H9 (cell line): ENCODE measurements around the gene SHTN1. TPM values are rescaled to one million over a fixed set of nuclear protein-coding genes. Genes with fewer than 3 reads are reported as not detected.

Source experiments
- DNase-seq: peaks from one replicate; pipeline ENCODE4 v3.0.0-alpha.2; 2017
- H2AFZ ChIP-seq: one replicate; pipeline ENCODE4 v1.6.1; 2013; ENCODE audit warnings: mild to moderate bottlenecking, low read length, control low read depth, moderate library complexity
- H2AK5ac ChIP-seq: 2 replicates; pipeline ENCODE4 v1.6.1; 2013; ENCODE audit warnings: low read length, control low read depth, mixed read lengths; ENCODE audit not compliant: insufficient read length
- H2BK120ac ChIP-seq: one replicate; pipeline ENCODE4 v1.6.1; 2013; ENCODE audit warnings: low read depth, mild to moderate bottlenecking, low read length, control low read depth, inconsistent platforms; ENCODE audit not compliant: poor library complexity, severe bottlenecking
- H2BK12ac ChIP-seq: 2 replicates; pipeline ENCODE4 v1.6.1; 2013; ENCODE audit warnings: low read length, control low read depth, mixed read lengths, low read depth; ENCODE audit not compliant: insufficient read length
- H2BK15ac ChIP-seq: 2 replicates; pipeline ENCODE4 v1.6.1; 2013; ENCODE audit warnings: low read depth, low read length, control low read depth
- H2BK20ac ChIP-seq: one replicate; pipeline ENCODE4 v1.6.1; 2013; ENCODE audit warnings: low read depth, mild to moderate bottlenecking, low read length, control low read depth, inconsistent platforms; ENCODE audit not compliant: poor library complexity, severe bottlenecking
- H2BK5ac ChIP-seq: 2 replicates; pipeline ENCODE4 v1.6.1; 2013; ENCODE audit warnings: low read length, control low read depth, mixed read lengths; ENCODE audit not compliant: insufficient read length
- H3K14ac ChIP-seq: 2 replicates; pipeline ENCODE4 v1.6.1; 2013; ENCODE audit warnings: low read length, control low read depth; ENCODE audit not compliant: insufficient read depth
- H3K18ac ChIP-seq: 2 replicates; pipeline ENCODE4 v1.6.1; 2013; ENCODE audit warnings: low read depth, mild to moderate bottlenecking, mixed read lengths, low read length, control low read depth; ENCODE audit not compliant: insufficient read length
- H3K23ac ChIP-seq: 2 replicates; pipeline ENCODE4 v1.6.1; 2013; ENCODE audit warnings: low read length, control low read depth, mixed read lengths, low read depth; ENCODE audit not compliant: insufficient read length
- H3K23me2 ChIP-seq: 2 replicates; pipeline ENCODE4 v1.6.1; 2013; ENCODE audit warnings: low read depth, mild to moderate bottlenecking, mixed read lengths, low read length, control low read depth; ENCODE audit not compliant: insufficient read length, poor library complexity, severe bottlenecking
- H3K27ac ChIP-seq: 2 replicates; pipeline ENCODE4 v1.5.1; 2013; ENCODE audit warnings: low read length, control low read depth, mixed read lengths, low read depth; ENCODE audit not compliant: insufficient read length
- H3K27me3 ChIP-seq: 2 replicates; pipeline ENCODE4 v1.6.1; 2013; ENCODE audit warnings: low read length, control low read depth, inconsistent platforms; ENCODE audit not compliant: insufficient read depth
- H3K4ac ChIP-seq: 2 replicates; pipeline ENCODE4 v1.6.1; 2013; ENCODE audit warnings: low read depth, mild to moderate bottlenecking, control low read depth, inconsistent platforms, low read length, moderate library complexity
- H3K4me1 ChIP-seq: 2 replicates; pipeline ENCODE4 v1.6.1; 2013; ENCODE audit warnings: low read length, control low read depth, inconsistent platforms; ENCODE audit not compliant: insufficient read depth
- H3K4me2 ChIP-seq: 2 replicates; pipeline ENCODE4 v1.6.1; 2013; ENCODE audit warnings: low read length, control low read depth, mixed read lengths; ENCODE audit not compliant: insufficient read length, insufficient read depth
- H3K56ac ChIP-seq: 2 replicates; pipeline ENCODE4 v1.6.1; 2013; ENCODE audit warnings: low read depth, mild to moderate bottlenecking, mixed read lengths, low read length, control low read depth; ENCODE audit not compliant: insufficient read length
- H3K79me1 ChIP-seq: 2 replicates; pipeline ENCODE4 v1.6.1; 2013; ENCODE audit warnings: low read depth, mild to moderate bottlenecking, moderate library complexity, low read length, control low read depth, inconsistent platforms; ENCODE audit not compliant: insufficient read depth, poor library complexity, severe bottlenecking
- H3K79me2 ChIP-seq: 2 replicates; pipeline ENCODE4 v1.6.1; 2013; ENCODE audit warnings: low read length, control low read depth, inconsistent platforms; ENCODE audit not compliant: insufficient read depth
- H3K9ac ChIP-seq: 2 replicates; pipeline ENCODE4 v1.6.1; 2013; ENCODE audit warnings: low read length, control low read depth, mixed read lengths; ENCODE audit not compliant: insufficient read length; ENCODE audit errors: extremely low read depth
- H3K9me3 ChIP-seq: one replicate; pipeline ENCODE4 v1.6.1; 2013; ENCODE audit warnings: low read depth, low read length, inconsistent platforms; ENCODE audit not compliant: control insufficient read depth
- H3T11ph ChIP-seq: one replicate; pipeline ENCODE4 v1.6.1; 2013; ENCODE audit warnings: mild to moderate bottlenecking, low read length, control low read depth, inconsistent platforms
- H4K20me1 ChIP-seq: one replicate; pipeline ENCODE4 v1.6.1; 2013; ENCODE audit not compliant: control insufficient read depth, insufficient read length, insufficient read depth
- H4K5ac ChIP-seq: 2 replicates; pipeline ENCODE4 v1.6.1; 2013; ENCODE audit warnings: low read depth, mild to moderate bottlenecking, mixed read lengths, low read length, control low read depth; ENCODE audit not compliant: insufficient read length
- H4K8ac ChIP-seq: replicated peaks from 2 replicates; pipeline ENCODE4 v1.6.1; 2013; ENCODE audit warnings: low read length, control low read depth, mixed read lengths, low read depth; ENCODE audit not compliant: insufficient read length
- H4K91ac ChIP-seq: 2 replicates; pipeline ENCODE4 v1.6.1; 2013; ENCODE audit warnings: low read depth, mild to moderate bottlenecking, moderate library complexity, mixed read lengths, low read length, control low read depth; ENCODE audit not compliant: insufficient read length
- H3K27ac Mint-ChIP-seq, 3 experiments: 2 replicates in 2 of 3; 3 replicates in 1 of 3; pipeline ENCODE4 v1.8.0; 2020 to 2021; ENCODE audit warnings: mixed read lengths in 3 of 3, mild to moderate bottlenecking in 1 of 3, moderate library complexity in 1 of 3
- H3K27me3 Mint-ChIP-seq: 2 replicates; pipeline ENCODE4 v1.8.0; 2021; ENCODE audit warnings: low read depth, mild to moderate bottlenecking, moderate library complexity, mixed read lengths
- H3K36me3 Mint-ChIP-seq, 3 experiments: 2 replicates in 2 of 3; 3 replicates in 1 of 3; pipeline ENCODE4 v1.8.0; 2020 to 2021; ENCODE audit warnings: low read depth in 3 of 3, mixed read lengths in 3 of 3; ENCODE audit not compliant: insufficient read depth in 1 of 3
- H3K4me1 Mint-ChIP-seq, 2 experiments: 2 replicates each; pipeline ENCODE4 v1.8.0; 2020; ENCODE audit warnings: mixed read lengths in 2 of 2
- H3K4me3 Mint-ChIP-seq, 2 experiments: 2 replicates in 1 of 2; 3 replicates in 1 of 2; pipeline ENCODE4 v1.8.0; 2020 to 2021; ENCODE audit warnings: mild to moderate bottlenecking in 2 of 2, mixed read lengths in 2 of 2, moderate library complexity in 1 of 2
- H3K9me3 Mint-ChIP-seq, 2 experiments: 2 replicates in 1 of 2; 3 replicates in 1 of 2; pipeline ENCODE4 v1.8.0; 2020; ENCODE audit warnings: mild to moderate bottlenecking in 2 of 2, mixed read lengths in 2 of 2, moderate library complexity in 1 of 2
- CTCF ChIP-seq: fragments of 200-600 bp; sonication (generic); conservative IDR thresholded peaks from 3 replicates; pipeline ENCODE4 v1.8.0; 2021; ENCODE audit warnings: antibody characterized with exemption, mild to moderate bottlenecking
- WGBS: extraction: QIAGEN DNeasy Blood & Tissue Kit; methylation state at CpG from one replicate; pipeline ENCODE4 v1.1.7; 2013; ENCODE audit warnings: missing lambda C conversion rate, low lambda C conversion rate, mixed read lengths; ENCODE audit not compliant: insufficient read length; ENCODE audit errors: extremely low coverage; 5-methylcytosine and 5-hydroxymethylcytosine counted together
- total RNA-seq: library from RNA; stranded (reverse); gene quantifications from 2 replicates; pipeline ENCODE4 v1.2.1, GENCODE V29; 2021

SHTN1 gene
- total RNA-seq, 1 experiment from 2014 or later: 22.1 TPM

GRCh38 chr10:116913695-116914094, 91.3 kb downstream of the SHTN1 start:
- no peak overlapping the region for H3T11ph ChIP-seq
- no peak overlapping the region for H2BK15ac ChIP-seq
- no peak for DNase-seq
- H2AK5ac ChIP-seq: no peak overlapping the region
- H4K8ac ChIP-seq: no peak overlapping the region
- H3K4me1 ChIP-seq: no peaks in the 10 kb centered on the region
- Mint-ChIP-seq H3K36me3 (peaks cover 0 to 26% (median 12%) of the 10 kb centered on the region in 3 experiments; a peak in 4 of 7 replicates), H3K9me3 (no peaks in the 10 kb centered on the region), H3K27ac (no peak overlapping the region), H3K27me3 (no peaks in the 10 kb centered on the region), H3K4me1 (peaks cover 13 to 15% of the 10 kb centered on the region in 2 experiments), H3K4me3 (no peak overlapping the region)
- no peak overlapping the region for H3K9ac ChIP-seq
- no peak overlapping the region for H4K5ac ChIP-seq
- H4K20me1 ChIP-seq: no peaks in the 10 kb centered on the region
- no peak overlapping the region for H2BK12ac ChIP-seq
- H3K56ac ChIP-seq: no peak overlapping the region
- TF ChIP-seq CTCF: no peak
- H3K14ac ChIP-seq: no peak overlapping the region
- no peak overlapping the region for H3K27ac ChIP-seq
- no peaks in the 10 kb centered on the region for H3K79me2 ChIP-seq
- H3K79me1 ChIP-seq: no peaks in the 10 kb centered on the region
- no peak overlapping the region for H2AFZ ChIP-seq
- H3K4ac ChIP-seq: no peak overlapping the region
- H3K9me3 ChIP-seq: no peaks in the 10 kb centered on the region
- H3K27me3 ChIP-seq: no peaks in the 10 kb centered on the region
- H2BK120ac ChIP-seq: no peak overlapping the region
- no peaks in the 10 kb centered on the region for H3K23me2 ChIP-seq
- no peak overlapping the region for H4K91ac ChIP-seq
- no CpG with 5 or more reads among the region's 1 CpG for WGBS
- no peak overlapping the region for H2BK20ac ChIP-seq
- no peak overlapping the region for H3K4me2 ChIP-seq
- no peak overlapping the region for H3K23ac ChIP-seq
- H2BK5ac ChIP-seq: no peak overlapping the region
- no peak overlapping the region for H3K18ac ChIP-seq
